PC-3 (cell line): Measurements from ENCODE around the gene MIPEP. TPM values are rescaled to one million over a fixed set of nuclear protein-coding genes. Genes with fewer than 3 reads are reported as not detected.
A peak's percentile ranks its signal among the peaks of the same experiment; 100 is the strongest.

Experiments used
- ATAC-seq: fragments of 200-7000 bp; cut with Tn5 transposase; 2 replicates; pipeline ENCODE4 v1.9.1; 2020; ENCODE audit warnings: mild to moderate bottlenecking, moderate library complexity
- BruUV-seq: library from RNA; stranded (reverse); fragments of 400-500 nt; replicated peaks from 2 replicates; lab custom pipeline; 2021; lab: Mats Ljungman, UMichigan
- CTCF ChIA-PET: fragments of 300-600 bp; sonication (Branson Sonifier 250); formaldehyde crosslinking; loops from one replicate; lab custom pipeline; 2022; ENCODE audit warnings: antibody characterized with exemption; lab: Charles Lee
- POLR2A ChIA-PET: fragments of 300-600 bp; sonication (Branson Sonifier 250); formaldehyde crosslinking; loops from one replicate; lab custom pipeline; 2022; ENCODE audit warnings: antibody characterized with exemption; ENCODE audit not compliant: unreplicated experiment; lab: Charles Lee
- DNase-seq: peaks from one replicate; pipeline ENCODE4 v3.0.0-alpha.2; 2015
- H2AFZ ChIP-seq: fragments of 300-600 bp; sonication (generic); 2 replicates; pipeline ENCODE4 v1.6.0; 2016; ENCODE audit warnings: antibody characterized with exemption, low read length
- H3F3A ChIP-seq: fragments of 300-600 bp; sonication (generic); one replicate; pipeline ENCODE4 v1.6.0; 2017; ENCODE audit warnings: antibody characterized with exemption, low read length, control low read depth, mild to moderate bottlenecking; ENCODE audit not compliant: unreplicated experiment
- H3K27ac ChIP-seq: fragments of 300-600 bp; sonication (generic); 2 replicates; pipeline ENCODE4 v1.5.1; 2016; ENCODE audit warnings: mild to moderate bottlenecking, low read length
- H3K27me3 ChIP-seq: fragments of 300-600 bp; sonication (generic); 2 replicates; pipeline ENCODE4 v1.6.1; 2016; ENCODE audit warnings: low read length, mixed read lengths
- H3K36me3 ChIP-seq: fragments of 300-600 bp; sonication (generic); 2 replicates; pipeline ENCODE4 v1.6.1; 2016; ENCODE audit warnings: low read depth, mixed run types, low read length, mixed read lengths
- H3K4me1 ChIP-seq: fragments of 300-600 bp; sonication (generic); 2 replicates; pipeline ENCODE4 v1.5.1; 2016; ENCODE audit warnings: low read length; ENCODE audit not compliant: insufficient read depth
- H3K4me2 ChIP-seq: fragments of 300-600 bp; sonication (generic); 2 replicates; pipeline ENCODE4 v1.6.0; 2016; ENCODE audit warnings: low read length
- H3K4me3 ChIP-seq: fragments of 300-600 bp; sonication (generic); 2 replicates; pipeline ENCODE4 v1.5.1; 2016; ENCODE audit warnings: mild to moderate bottlenecking, low read length, mixed read lengths
- H3K79me2 ChIP-seq: fragments of 300-600 bp; sonication (generic); 2 replicates; pipeline ENCODE4 v1.6.1; 2017; ENCODE audit warnings: low read length, mixed read lengths
- H3K9ac ChIP-seq: fragments of 300-600 bp; sonication (generic); 2 replicates; pipeline ENCODE4 v1.6.0; 2016; ENCODE audit warnings: mild to moderate bottlenecking, low read length
- H3K9me2 ChIP-seq: fragments of 300-600 bp; sonication (generic); replicated peaks from 2 replicates; pipeline ENCODE4 v1.6.1; 2016; ENCODE audit warnings: mixed run types, low read length, mixed read lengths
- H3K9me3 ChIP-seq: fragments of 300-600 bp; sonication (generic); 2 replicates; pipeline ENCODE4 v1.6.1; 2016; ENCODE audit warnings: low read length, mixed read lengths
- H4K20me1 ChIP-seq: fragments of 300-600 bp; sonication (generic); 2 replicates; pipeline ENCODE4 v1.6.1; 2016; ENCODE audit warnings: low read length, mixed read lengths
- EZH2 ChIP-seq: fragments of 300-600 bp; sonication (generic); IDR thresholded peaks from one replicate; pipeline ENCODE4 v1.6.1; 2017; ENCODE audit warnings: antibody characterized with exemption, mild to moderate bottlenecking, low read length; ENCODE audit not compliant: unreplicated experiment
- EZH2phosphoT487 ChIP-seq: fragments of 300-600 bp; sonication (generic); IDR thresholded peaks from 2 replicates; pipeline ENCODE4 v1.6.1; 2018; ENCODE audit warnings: mild to moderate bottlenecking, antibody characterized with exemption, low read length, borderline replicate concordance
- intact Hi-C: fragments of 100-400 bp; cut with micrococcal nuclease; formaldehyde crosslinking; loops from 2 replicates; pipeline ENCODE4 v1.9.0; 2023
- total RNA-seq: library from RNA; depleted of rRNA; stranded (reverse); fragments of >200 nt; gene quantifications from 2 replicates; pipeline ENCODE4 v1.2.3, GENCODE V29; 2014
- TF ChIP-seq, protein P1 (sequence below): fragments of 300-600 bp; sonication (generic); conservative IDR thresholded peaks from 2 replicates; pipeline ENCODE4 v1.5.1; 2017; ENCODE audit warnings: antibody characterized with exemption, low read depth, mild to moderate bottlenecking, low read length

The MIPEP gene
- total RNA-seq, 1 experiment from 2014 or later, result 30.5 TPM

DNA sequence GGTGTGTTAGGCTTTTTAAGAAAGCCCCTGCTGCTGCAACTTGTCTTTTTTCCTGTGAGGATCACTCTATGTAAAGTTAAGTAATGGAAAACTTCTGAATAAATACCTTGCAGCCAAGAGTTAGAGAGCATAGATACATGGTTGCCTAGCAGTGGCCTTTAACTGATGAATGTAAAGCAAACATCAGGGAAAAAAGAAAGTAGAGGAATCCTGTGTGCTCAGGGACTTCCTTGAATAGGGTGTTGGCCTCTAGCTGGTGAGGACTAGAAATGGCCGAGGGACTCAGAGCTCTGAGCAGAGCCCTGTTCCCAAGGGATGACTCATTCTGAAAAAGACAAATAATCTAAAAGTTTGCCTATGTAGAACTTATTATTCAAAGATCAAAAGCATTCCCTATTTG, 135.7 kb downstream of the MIPEP start:
- Histone ChIP-seq H3K4me1 (peaks cover 67% of the 10 kb centered on the region), H4K20me1 (no peaks in the 10 kb centered on the region)

DNA sequence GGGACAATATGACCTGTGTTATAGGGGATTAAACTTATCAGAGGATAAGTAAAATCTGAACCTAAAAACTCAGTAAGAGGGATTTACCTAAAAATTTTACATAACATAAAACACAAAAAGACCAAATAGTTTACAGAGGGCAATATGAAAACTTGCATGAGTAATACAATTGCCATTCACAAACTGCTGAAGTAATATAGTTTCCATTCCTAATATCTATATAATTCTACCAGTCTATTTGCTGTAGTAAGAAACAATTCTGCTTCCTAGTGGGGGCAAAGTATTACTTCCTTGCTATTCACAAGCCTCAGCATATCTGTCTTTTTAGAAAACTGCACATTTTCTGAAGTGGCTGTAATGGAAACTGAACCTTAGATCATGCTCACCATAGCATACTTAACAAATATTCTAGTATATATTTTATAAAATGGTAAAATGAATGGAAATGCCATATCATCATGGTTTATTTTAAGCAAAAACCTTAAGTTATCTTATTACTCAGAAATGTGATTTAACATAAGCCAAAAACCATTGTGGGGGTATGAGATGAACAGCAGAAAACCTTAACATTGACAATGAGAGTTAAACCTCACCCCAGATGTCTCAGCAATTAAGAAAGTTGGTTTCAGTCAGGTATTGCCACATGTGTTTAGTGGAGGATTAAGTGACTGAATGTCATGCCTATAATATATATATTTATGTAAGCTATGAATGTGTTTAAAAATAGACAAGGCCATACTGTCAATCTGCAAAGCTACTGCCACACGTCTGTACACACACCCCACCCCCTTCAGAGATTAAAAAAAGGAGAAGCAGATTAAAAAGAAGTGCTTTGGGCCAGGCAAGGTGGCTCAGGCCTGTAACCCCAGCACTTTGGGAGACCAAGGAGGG, 136.8 kb downstream of the MIPEP start:
- H3K79me2 ChIP-seq, result no peaks in the 10 kb centered on the region
- no peaks in the 10 kb centered on the region for H3K9me2 ChIP-seq
- POLR2A ChIA-PET, result no interaction called here
- H3K4me2 ChIP-seq, result peak overlapping the region; percentile 84
- peak overlapping the region; percentile 94 for H3K9ac ChIP-seq
- TF ChIP-seq, protein P1, sequence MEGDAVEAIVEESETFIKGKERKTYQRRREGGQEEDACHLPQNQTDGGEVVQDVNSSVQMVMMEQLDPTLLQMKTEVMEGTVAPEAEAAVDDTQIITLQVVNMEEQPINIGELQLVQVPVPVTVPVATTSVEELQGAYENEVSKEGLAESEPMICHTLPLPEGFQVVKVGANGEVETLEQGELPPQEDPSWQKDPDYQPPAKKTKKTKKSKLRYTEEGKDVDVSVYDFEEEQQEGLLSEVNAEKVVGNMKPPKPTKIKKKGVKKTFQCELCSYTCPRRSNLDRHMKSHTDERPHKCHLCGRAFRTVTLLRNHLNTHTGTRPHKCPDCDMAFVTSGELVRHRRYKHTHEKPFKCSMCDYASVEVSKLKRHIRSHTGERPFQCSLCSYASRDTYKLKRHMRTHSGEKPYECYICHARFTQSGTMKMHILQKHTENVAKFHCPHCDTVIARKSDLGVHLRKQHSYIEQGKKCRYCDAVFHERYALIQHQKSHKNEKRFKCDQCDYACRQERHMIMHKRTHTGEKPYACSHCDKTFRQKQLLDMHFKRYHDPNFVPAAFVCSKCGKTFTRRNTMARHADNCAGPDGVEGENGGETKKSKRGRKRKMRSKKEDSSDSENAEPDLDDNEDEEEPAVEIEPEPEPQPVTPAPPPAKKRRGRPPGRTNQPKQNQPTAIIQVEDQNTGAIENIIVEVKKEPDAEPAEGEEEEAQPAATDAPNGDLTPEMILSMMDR, result no peak
- TF ChIP-seq EZH2phosphoT487 (no peak), EZH2 (no peak)
- H4K20me1 ChIP-seq, result no peaks in the 10 kb centered on the region
- no TSS peak for BruUV-seq
- no peak overlapping the region for H3K4me3 ChIP-seq
- DNase-seq (peak; percentile 35), ATAC-seq (no peak)
- intact Hi-C loops, result loop anchor here (5.0 kb wide), 1 partner anchor 35 kb away; no protein-coding TSS in a partner anchor
- H3K4me1 ChIP-seq, result peaks cover 72% of the 10 kb centered on the region
- H3K27me3 ChIP-seq, result no peaks in the 10 kb centered on the region
- H3F3A ChIP-seq, result peaks cover 30% of the 10 kb centered on the region
- CTCF ChIA-PET, result no interaction called here
- no peak overlapping the region for H2AFZ ChIP-seq
- H3K27ac ChIP-seq, result peak overlapping the region; percentile 100
- no peaks in the 10 kb centered on the region for H3K9me3 ChIP-seq
- H3K36me3 ChIP-seq, result no peaks in the 10 kb centered on the region

More for the DNA sequence above, 135.7 kb downstream of the MIPEP start:
- Histone ChIP-seq H3K9me2 (no peaks in the 10 kb centered on the region), H3K27ac (peak overlapping the region; percentile 100), H3K4me3 (no peak overlapping the region), H3K4me2 (peak overlapping the region; percentile 67), H3K79me2 (no peaks in the 10 kb centered on the region), H3K36me3 (no peaks in the 10 kb centered on the region), H3F3A (peaks cover 30% of the 10 kb centered on the region), H3K9ac (peak overlapping the region; percentile 71), H3K9me3 (no peaks in the 10 kb centered on the region), H2AFZ (no peak overlapping the region), H3K27me3 (no peaks in the 10 kb centered on the region)
- TF ChIP-seq EZH2, result no peak
- no peak for TF ChIP-seq EZH2phosphoT487
- TF ChIP-seq, protein P1, result no peak
- no TSS peak for BruUV-seq
- ChIA-PET POLR2A (no interaction called here), CTCF (no interaction called here)
- intact Hi-C loops, result loop anchor here (5.0 kb wide), 1 partner anchor 36 kb away; no protein-coding TSS in a partner anchor
- ATAC-seq (peak; percentile 73), DNase-seq (peak; percentile 86)
